Fibroblast of the aortic adventitia (primary cell): Measurements from ENCODE around the gene TRA2A. TPM values are rescaled to one million over a fixed set of nuclear protein-coding genes. Genes with fewer than 3 reads are reported as not detected.

Experiments used
- DNase-seq: peaks from one replicate; pipeline ENCODE4 v3.0.0-alpha.2; 2010; ENCODE audit warnings: low read depth
- H3K4me3 ChIP-seq: 2 replicates; pipeline ENCODE4 v1.5.1; 2011; ENCODE audit warnings: low read depth, mild to moderate bottlenecking, control low read depth, low read length, moderate library complexity
- total RNA-seq: library from RNA; depleted of rRNA; stranded (reverse); fragments of >200 nt; gene quantifications from 2 replicates; pipeline ENCODE4 v1.2.3, GENCODE V29; 2012; ENCODE audit warnings: low replicate concordance
- TF ChIP-seq, protein P1 (sequence below): IDR thresholded peaks from 2 replicates; pipeline ENCODE4 v1.5.1; 2011; ENCODE audit warnings: mild to moderate bottlenecking, low read length, control low read depth, inconsistent platforms; ENCODE audit not compliant: insufficient read depth

Gene TRA2A
- total RNA-seq, 1 donor: 48.0 TPM

- H3K4me3 ChIP-seq: no peak overlapping the region
- TF ChIP-seq, protein P1, sequence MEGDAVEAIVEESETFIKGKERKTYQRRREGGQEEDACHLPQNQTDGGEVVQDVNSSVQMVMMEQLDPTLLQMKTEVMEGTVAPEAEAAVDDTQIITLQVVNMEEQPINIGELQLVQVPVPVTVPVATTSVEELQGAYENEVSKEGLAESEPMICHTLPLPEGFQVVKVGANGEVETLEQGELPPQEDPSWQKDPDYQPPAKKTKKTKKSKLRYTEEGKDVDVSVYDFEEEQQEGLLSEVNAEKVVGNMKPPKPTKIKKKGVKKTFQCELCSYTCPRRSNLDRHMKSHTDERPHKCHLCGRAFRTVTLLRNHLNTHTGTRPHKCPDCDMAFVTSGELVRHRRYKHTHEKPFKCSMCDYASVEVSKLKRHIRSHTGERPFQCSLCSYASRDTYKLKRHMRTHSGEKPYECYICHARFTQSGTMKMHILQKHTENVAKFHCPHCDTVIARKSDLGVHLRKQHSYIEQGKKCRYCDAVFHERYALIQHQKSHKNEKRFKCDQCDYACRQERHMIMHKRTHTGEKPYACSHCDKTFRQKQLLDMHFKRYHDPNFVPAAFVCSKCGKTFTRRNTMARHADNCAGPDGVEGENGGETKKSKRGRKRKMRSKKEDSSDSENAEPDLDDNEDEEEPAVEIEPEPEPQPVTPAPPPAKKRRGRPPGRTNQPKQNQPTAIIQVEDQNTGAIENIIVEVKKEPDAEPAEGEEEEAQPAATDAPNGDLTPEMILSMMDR: peak; percentile 43
- DNase-seq: peak; percentile 37
Measured at GRCh38 chr7:23544913-23545354, 13.2 kb upstream of the TRA2A start.

DNA sequence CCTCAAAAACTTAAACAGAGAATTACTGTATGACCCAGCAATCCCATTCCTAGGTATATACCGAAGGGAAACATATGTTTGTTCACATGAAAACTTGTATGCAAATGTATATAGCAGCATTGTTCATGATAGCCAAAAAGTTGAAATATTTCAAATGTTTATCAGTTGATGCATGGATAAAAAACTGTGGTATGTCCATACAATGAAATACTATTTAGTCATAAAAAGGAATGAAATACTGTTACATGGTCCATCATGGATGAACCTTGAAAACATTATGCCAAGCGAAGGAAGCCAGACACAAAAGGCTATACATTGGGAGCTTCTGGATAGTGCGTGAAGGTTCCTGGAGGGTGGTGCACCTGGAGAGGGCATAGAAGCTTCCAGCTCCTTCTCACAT, 11.0 kb upstream of the TRA2A start:
- TF ChIP-seq, protein P1: no peak
- no peak overlapping the region for H3K4me3 ChIP-seq
- DNase-seq: no peak

GRCh38 chr7:23539494-23539907, 7.7 kb upstream of the TRA2A start:
- TF ChIP-seq, protein P1: no peak
- H3K4me3 ChIP-seq: no peak overlapping the region
- DNase-seq: no peak

DNA sequence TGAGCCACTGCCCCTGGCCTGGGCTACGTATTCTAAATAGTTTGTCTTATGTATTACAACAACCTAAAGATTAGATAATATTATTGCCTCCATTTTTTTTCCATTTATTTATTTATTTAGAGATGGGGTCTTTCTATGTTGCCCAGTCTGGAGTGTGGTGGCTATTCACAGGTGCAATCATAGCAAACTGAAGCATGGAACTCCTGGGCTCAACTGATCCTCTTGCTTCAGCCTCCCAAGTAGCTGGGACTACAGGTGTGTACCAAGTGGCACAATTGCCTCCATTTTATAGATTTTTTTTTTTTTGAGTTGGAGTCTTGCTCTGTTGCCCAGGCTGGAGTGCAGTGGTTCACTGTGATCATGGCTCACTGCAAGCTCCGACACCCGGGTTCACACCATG, 6.5 kb upstream of the TRA2A start:
- TF ChIP-seq, protein P1: no peak
- DNase-seq: no peak
- no peak overlapping the region for H3K4me3 ChIP-seq

DNA sequence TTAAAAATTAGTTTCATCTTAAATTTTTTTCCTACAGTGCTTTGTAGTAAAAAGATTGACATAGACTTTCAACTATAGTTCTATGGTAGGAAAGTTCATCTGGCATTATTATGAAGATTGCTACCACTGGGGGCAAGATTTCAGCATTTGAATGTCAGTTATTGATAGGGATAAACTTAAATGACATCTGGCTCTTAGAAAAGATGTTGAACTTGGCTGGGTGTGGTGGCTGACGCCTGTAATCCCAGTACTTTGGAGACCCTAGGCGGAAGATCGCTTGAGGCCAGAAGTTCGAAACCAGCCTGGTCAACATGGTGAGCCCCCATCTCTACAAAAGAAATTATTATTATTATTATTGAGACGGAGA, 1.4 kb upstream of the TRA2A start:
- no peak overlapping the region for H3K4me3 ChIP-seq
- no peak for DNase-seq
- TF ChIP-seq, protein P1: no peak

- TF ChIP-seq, protein P1: no peak
- no peak for DNase-seq
- no peak overlapping the region for H3K4me3 ChIP-seq
Measured at GRCh38 chr7:23532490-23533237, 883 bp upstream of the TRA2A start.
